ENCODE results near the gene BLTP2. TPM values are rescaled to one million over a fixed set of nuclear protein-coding genes. Genes with fewer than 3 reads are reported as not detected.

Gene BLTP2
- total and polyA plus RNA-seq, 2 of the 13 experiments (the other 11 are each of a cell fraction or from before 2014, with no cell fraction given), result 66.7 to 80.9 TPM

- no peak for TF ChIP-seq DZIP1 (CRISPR knock-in tag; IDR thresholded peaks at IDR 0.05)
- TF ChIP-seq KDM5A (IDR thresholded peaks at IDR 0.05; ENCODE audit: borderline replicate concordance, low read length), result peak; percentile 82
- TF ChIP-seq PRPF4 (IDR thresholded peaks at IDR 0.05; ENCODE audit: low read depth, low read length, poor library complexity, severe bottlenecking), result no peak
- TF ChIP-seq HDAC2 (CRISPR knock-in tag; IDR thresholded peaks at IDR 0.05), result peak; percentile 44; the same call in 1 of the 2 replicates
- 0 out of 2 replicates have a peak, but pooled peaks have one; percentile 17 for TF ChIP-seq MXD3 (CRISPR knock-in tag; IDR thresholded peaks at IDR 0.05)
- TF ChIP-seq CAMTA2 (CRISPR knock-in tag; IDR thresholded peaks at IDR 0.05; ENCODE audit: borderline replicate concordance), result peak; percentile 66; the same call in 1 of the 2 replicates
- TF ChIP-seq ZNF605 (CRISPR knock-in tag; IDR thresholded peaks at IDR 0.05), result peak; percentile 55
- no peak for TF ChIP-seq ZNF616 (CRISPR knock-in tag; IDR thresholded peaks at IDR 0.05; ENCODE audit: low read depth)
- no peak for TF ChIP-seq PBX2 (CRISPR knock-in tag; IDR thresholded peaks at IDR 0.05)
- peak; percentile 67 for TF ChIP-seq POGZ (CRISPR knock-in tag; IDR thresholded peaks at IDR 0.05)
- TF ChIP-seq ZSCAN31 (CRISPR knock-in tag; IDR thresholded peaks at IDR 0.05; ENCODE audit: low read depth), result no peak
- peak; percentile 43 for TF ChIP-seq CBX1 (IDR thresholded peaks at IDR 0.05; ENCODE audit: low read depth)
- TF ChIP-seq IKZF4 (CRISPR knock-in tag; IDR thresholded peaks at IDR 0.05; ENCODE audit: borderline replicate concordance, low read depth, not compliant biosample characterization), result no peak
- peak; percentile 32 for TF ChIP-seq SRSF1 (optimal IDR thresholded peaks at IDR 0.05; ENCODE audit: low read depth, low read length)
- TF ChIP-seq KAT8 (CRISPR knock-in tag; IDR thresholded peaks at IDR 0.05), result peak; percentile 18; the same call in 1 of the 2 replicates
- TF ChIP-seq HNRNPL (IDR thresholded peaks at IDR 0.05; ENCODE audit: low read depth, low read length), result no peak
- TF ChIP-seq ZNF776 (CRISPR knock-in tag; IDR thresholded peaks at IDR 0.05), result peak; percentile 85
- TF ChIP-seq ZFX (CRISPR knock-in tag; IDR thresholded peaks at IDR 0.05; ENCODE audit: low read depth), result peak; percentile 91
- peak; percentile 29; the same call in 1 of the 2 replicates for TF ChIP-seq BCL6 (CRISPR knock-in tag; IDR thresholded peaks at IDR 0.05)
- no peak for TF ChIP-seq ZSCAN25 (CRISPR knock-in tag; IDR thresholded peaks at IDR 0.05)
- 0 out of 2 replicates have a peak, but pooled peaks have one; percentile 20 for TF ChIP-seq ONECUT2 (CRISPR knock-in tag; IDR thresholded peaks at IDR 0.05)
- peak; percentile 64; the same call in 1 of the 2 replicates for TF ChIP-seq ELF3 (CRISPR knock-in tag; IDR thresholded peaks at IDR 0.05)
- TF ChIP-seq ERF (CRISPR knock-in tag; IDR thresholded peaks at IDR 0.05), result peak; percentile 26; the same call in 1 of the 2 replicates
- TF ChIP-seq ZNF260 (CRISPR knock-in tag; IDR thresholded peaks at IDR 0.05; ENCODE audit: borderline replicate concordance, low read depth), result no peak
Observed at GRCh38 chr17:28598799-28599310, 46.1 kb downstream of the BLTP2 start, which contains the start of gene SPAG5 (continued).
